HG03066 (cell line): ENCODE measurements around the gene SYNM.
A peak's percentile ranks its signal among the peaks of the same experiment; 100 is the strongest.

Experiments
- ATAC-seq: cut with Tn5 transposase; IDR thresholded peaks from one replicate; pipeline ENCODE4 v1.9.1; 2021; ENCODE audit warnings: low read depth; ENCODE audit not compliant: unreplicated experiment

The SYNM gene

DNA sequence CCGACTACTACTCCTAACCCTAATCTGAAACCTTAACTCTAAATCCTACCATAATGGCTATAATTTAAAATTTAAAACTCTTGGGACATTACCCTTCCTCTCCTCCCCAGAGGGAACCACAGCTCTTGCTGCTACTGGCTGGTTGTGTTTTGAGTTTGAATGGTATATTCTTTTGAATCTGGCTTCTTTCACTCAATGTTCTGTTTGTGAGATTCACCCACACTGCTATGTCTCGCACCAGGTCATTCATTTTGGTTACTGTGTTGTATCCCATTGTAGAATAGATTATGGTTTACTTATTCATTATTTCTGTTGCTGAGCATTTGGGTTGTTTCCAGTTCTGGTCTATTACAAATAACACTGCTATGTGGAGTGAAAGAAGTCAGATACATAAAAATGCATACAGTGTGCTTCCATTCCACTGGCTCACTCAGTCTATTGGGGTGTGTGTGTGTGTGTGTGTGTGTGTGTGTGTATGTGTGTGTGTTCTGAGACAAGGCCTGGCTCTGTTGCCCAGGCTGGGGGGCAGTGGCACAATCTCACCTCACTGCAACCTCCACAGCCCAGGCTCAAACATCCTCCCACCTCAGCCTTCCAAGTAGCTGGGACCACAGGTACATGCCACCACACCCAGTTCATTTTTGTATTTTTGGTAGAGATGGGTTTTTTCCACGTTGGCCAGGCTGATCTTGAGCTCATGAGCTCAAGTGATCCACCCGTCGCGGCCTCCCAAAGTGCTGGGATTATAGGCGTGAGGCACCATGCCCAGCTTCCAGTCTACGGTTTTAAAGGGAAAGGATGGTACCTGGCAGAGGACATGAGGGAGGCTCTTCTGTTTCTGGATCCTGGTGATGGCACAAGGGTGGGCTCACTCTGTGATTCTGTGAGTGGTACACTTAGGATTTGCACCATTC is 19.2 kb upstream of the SYNM start:
- ATAC-seq: no peak

DNA sequence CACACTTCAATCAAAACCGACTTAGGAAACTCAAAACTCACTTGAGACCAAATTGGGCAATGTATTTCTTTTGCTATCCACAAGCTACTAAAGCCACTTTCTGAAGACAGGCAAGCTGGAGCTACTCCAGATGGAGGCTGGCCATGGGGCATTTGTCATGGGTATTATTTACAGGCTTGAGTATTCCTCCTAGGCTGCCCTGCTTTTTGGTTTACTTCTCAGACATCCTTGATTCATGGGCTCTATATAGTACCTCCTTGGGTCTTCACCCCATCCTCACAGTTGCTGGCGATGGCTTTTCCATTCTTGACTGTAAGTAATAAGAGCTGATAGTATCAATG is 18.6 kb upstream of the SYNM start:
- ATAC-seq: no peak

DNA sequence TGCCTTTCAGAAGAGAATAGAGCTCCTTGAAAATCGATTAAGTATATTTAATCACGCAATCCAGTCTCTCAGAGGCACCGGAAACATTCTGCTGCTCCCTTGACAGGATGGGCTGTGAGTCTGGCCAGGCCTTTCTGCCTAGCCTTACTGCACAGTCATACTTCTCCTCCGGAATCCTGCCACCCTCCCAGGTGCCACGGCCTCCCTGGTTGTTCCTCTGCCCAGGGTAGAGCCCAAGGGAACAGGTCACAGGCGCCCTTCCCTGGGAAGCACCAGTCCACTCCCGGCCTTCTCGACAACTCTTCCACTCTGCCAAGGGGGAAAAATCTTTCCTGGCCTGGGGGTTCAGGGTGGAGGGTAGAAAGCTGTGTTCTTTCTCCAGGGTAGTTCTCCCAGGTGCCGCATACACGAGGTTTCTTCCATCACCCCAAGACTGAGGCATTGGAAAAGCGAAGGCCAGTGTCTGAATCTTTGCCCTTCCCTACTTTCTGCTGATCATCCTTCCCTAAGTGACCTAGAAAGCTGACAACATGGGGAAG is 17.4 kb upstream of the SYNM start:
- no peak for ATAC-seq

- ATAC-seq: peak; percentile 100
These were observed 14.7 kb upstream of the SYNM start for GRCh38 chr15:99090011-99090699.

- ATAC-seq: no peak
These were observed 13.9 kb upstream of the SYNM start for GRCh38 chr15:99090938-99091337.

- ATAC-seq: no peak
These were observed 12.2 kb upstream of the SYNM start for GRCh38 chr15:99092554-99093172.

GRCh38 chr15:99095626-99096025 is 9.3 kb upstream of the SYNM start:
- no peak for ATAC-seq

DNA sequence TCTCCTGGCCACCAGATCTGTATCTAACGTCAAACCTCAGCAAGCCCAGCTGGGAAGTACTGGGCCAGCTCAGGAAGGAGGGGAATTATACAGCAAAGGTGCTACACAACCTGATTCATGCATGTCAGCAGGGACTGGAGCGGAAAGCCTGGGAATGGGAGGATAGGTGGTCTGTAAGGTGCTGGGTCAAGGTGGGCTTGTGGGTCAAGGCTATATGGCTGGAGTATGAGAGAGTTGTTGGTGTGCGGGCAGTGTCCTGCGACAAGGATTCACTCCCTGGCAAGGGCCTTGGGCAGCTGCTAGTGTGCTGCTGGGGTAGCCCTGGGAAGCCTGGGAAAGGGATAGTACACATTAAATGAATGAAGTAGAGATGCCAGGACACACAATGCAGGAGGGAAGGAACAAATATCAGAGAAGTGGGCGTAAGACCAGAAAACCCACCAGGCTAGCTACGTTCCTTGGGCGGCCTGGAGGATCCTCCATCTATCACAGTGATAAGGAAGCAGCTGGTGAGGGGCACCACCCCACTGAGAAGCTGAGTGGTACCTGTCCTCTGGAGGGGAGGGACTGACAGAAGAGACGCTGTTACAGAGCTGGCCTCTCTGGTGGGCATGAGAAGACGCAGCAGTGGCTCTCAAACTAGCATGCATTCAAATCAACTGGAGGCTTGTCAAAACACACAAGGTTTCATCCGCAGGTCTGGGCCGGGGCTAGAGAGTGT is 8.5 kb upstream of the SYNM start:
- no peak for ATAC-seq

GRCh38 chr15:99096894-99097426 is 7.9 kb upstream of the SYNM start:
- no peak for ATAC-seq

- ATAC-seq: no peak
These were observed 7.2 kb upstream of the SYNM start for GRCh38 chr15:99097441-99098410.

- ATAC-seq: no peak
These were observed 6.5 kb upstream of the SYNM start for GRCh38 chr15:99098426-99098825.

DNA sequence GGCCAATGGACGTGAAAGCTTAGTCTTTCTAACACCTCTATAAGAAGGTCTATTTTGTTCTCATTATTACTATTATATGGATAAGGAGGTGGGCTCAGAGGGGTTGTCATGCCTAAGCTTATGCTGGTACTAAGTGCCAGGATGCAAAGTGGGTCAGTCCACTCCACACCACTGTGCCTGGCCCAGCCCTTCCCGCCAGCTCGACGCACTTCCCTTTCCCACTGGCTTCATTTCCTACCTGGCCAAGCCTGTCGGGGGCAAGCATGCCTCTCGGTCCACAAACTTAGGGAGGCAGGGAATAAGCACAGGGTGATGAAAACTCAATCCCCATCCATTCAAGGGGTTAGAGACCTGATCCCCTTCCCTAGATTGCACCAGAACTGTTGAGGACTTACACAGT is 5.9 kb upstream of the SYNM start:
- no peak for ATAC-seq

GRCh38 chr15:99099661-99100060 is 5.2 kb upstream of the SYNM start:
- no peak for ATAC-seq

DNA sequence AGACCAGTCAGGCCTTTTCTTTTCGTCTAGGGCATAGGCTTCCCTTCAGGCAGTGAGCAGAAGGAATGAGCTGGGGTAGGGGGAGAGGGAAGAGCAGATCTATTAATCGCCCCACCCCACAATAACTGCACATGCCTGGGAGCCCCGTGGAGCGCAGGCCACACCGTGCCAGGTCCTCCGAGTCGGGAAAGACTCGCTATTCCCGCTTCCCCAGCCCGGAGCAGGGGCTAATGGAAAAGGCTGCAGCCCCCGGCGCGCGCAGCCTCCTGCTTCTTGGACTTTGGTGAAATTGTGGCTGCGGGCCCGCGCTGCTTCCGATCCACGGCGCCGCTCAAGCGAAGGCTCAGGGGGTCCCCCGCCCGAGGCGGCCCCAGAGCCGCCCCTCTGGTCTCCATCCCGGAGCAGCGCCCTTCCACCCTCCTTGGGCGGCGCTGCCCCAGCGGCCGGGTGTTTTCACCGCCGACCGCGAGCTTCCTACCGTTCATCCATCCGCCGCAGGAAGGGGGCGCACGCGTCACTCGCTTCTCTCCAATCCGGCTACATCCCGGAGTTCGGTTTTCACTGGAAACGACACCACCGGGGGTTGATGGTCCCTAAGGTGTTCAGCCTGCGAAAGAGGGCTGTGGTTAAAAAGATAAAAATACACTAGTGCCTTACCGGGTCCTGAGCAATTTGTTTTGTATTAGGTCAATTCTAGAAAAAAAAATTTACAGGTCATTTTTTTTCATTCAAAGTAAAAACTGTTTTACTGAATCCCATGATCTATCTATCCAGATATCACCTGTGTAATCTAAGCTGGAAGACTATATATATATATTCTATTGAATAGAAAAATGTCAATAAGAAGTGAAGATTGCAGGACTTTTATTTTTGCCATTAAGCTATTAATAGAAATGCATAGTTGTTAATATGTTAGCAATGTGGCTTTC is 4.4 kb upstream of the SYNM start:
- ATAC-seq: no peak

GRCh38 chr15:99101501-99101900 is 3.4 kb upstream of the SYNM start:
- ATAC-seq: no peak

GRCh38 chr15:99102332-99103235 is 2.3 kb upstream of the SYNM start:
- no peak for ATAC-seq

- ATAC-seq: no peak
These were observed 1.6 kb upstream of the SYNM start for GRCh38 chr15:99103279-99103678.
